Colonic mucosa (tissue), 4 donors: ENCODE results near the gene GPR149. TPM values are rescaled to one million over a fixed set of nuclear protein-coding genes. Genes with fewer than 3 reads are reported as not detected.

Experiments
- DNase-seq: peaks from one replicate; pipeline ENCODE4 v3.0.0-alpha.2; 2020
- H3K27ac ChIP-seq: fragments of 200-600 bp; one replicate; pipeline ENCODE4 v1.8.0; 2021
- H3K27me3 ChIP-seq: fragments of 200-600 bp; one replicate; pipeline ENCODE4 v1.8.0; 2021
- H3K36me3 ChIP-seq: fragments of 200-600 bp; one replicate; pipeline ENCODE4 v1.8.0; 2021
- H3K4me1 ChIP-seq: fragments of 200-600 bp; one replicate; pipeline ENCODE4 v1.8.0; 2021; ENCODE audit warnings: mild to moderate bottlenecking
- H3K4me3 ChIP-seq: fragments of 200-600 bp; one replicate; pipeline ENCODE4 v1.8.0; 2021
- H3K9ac ChIP-seq, 2 donors: one replicate each; pipeline ENCODE4 v1.7.0; 2013; ENCODE audit warnings: control low read depth in 2 of 2, low read depth in 2 of 2, low read length in 2 of 2
- H3K9me3 ChIP-seq: fragments of 200-600 bp; one replicate; pipeline ENCODE4 v1.8.0; 2021
- intact Hi-C: fragments of 100-400 bp; cut with DNase I; formaldehyde crosslinking; loops from one replicate; pipeline ENCODE4 v1.14.1; 2022
- total RNA-seq, 2 donors: library from RNA; stranded (reverse); fragmentation: NEBNext Ultra II Directional in 1 of 2; extraction: Animal tissue kit (Norgen Biotek cat#: 25700) in 1 of 2; gene quantifications; one replicate each; pipeline ENCODE4 v1.2.1, GENCODE V29; 2021
- TF ChIP-seq, protein P1 (sequence below): fragments of 200-600 bp; IDR thresholded peaks from one replicate; pipeline ENCODE4 v1.8.0; 2022; ENCODE audit warnings: antibody characterized with exemption, mild to moderate bottlenecking
- donor health status: healthy.
- donor health status: DM: no; HTN: no; CAD: no.
- donor health status: DM: no; HTN: no; CAD: no.

GPR149 gene
- total RNA-seq, 2 donors from 2014 or later: not detected

DNA sequence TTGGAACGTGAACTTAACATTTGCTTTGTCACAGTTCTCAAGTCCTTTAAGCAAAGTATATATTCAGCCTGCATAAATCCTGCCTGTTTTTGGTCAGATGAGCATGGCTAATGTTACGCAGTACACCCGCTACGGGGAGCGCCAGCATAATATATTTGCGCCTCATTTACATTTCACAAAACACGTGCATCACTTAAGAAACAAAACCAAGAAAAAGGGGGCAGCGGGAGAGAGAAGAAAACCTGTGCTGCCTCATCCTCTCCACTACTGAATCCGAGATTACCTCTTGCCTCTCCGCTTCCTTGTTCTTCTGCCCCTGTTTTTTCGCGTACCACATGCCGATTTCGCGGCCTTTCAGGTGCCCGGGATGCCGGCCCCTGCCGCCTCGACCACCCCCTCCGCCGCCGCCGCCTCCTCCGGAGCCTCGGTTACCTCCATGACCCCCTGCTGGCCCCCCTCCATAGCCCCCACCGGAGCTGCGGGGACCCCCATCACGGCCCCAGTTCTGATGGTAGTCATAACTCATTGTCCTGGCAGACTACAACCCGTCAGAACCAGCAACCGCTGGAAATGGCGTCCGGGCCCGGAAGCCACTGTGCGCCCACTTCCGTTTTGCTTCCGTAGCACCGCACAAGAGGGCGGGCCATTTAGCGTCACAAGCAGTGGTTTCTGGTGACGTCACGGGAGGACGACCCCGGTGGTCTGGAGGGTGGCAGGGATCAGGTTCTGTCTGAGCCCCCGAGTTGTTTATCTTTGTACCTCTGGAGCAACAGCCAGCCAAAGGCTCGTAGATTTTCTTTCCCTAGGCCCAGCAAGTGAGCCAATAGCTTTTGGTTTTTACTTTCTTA is 105.9 kb downstream of the GPR149 start, which contains the start of gene DHX36:
Gene DHX36 (minus strand): TSS at position 597 of the 848 bp plus-strand sequence. CDS start 71 bp downstream, at position 526.
- no peaks in the 10 kb centered on the region for H3K27me3 ChIP-seq
- intact Hi-C loops: loop anchor here (10.0 kb wide), 1 partner anchor 199 kb away; the partner anchor contains the start of gene ARHGEF26
- no peaks in the 10 kb centered on the region for H3K9me3 ChIP-seq
- TF ChIP-seq, protein P1, sequence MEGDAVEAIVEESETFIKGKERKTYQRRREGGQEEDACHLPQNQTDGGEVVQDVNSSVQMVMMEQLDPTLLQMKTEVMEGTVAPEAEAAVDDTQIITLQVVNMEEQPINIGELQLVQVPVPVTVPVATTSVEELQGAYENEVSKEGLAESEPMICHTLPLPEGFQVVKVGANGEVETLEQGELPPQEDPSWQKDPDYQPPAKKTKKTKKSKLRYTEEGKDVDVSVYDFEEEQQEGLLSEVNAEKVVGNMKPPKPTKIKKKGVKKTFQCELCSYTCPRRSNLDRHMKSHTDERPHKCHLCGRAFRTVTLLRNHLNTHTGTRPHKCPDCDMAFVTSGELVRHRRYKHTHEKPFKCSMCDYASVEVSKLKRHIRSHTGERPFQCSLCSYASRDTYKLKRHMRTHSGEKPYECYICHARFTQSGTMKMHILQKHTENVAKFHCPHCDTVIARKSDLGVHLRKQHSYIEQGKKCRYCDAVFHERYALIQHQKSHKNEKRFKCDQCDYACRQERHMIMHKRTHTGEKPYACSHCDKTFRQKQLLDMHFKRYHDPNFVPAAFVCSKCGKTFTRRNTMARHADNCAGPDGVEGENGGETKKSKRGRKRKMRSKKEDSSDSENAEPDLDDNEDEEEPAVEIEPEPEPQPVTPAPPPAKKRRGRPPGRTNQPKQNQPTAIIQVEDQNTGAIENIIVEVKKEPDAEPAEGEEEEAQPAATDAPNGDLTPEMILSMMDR: no peak
- peaks cover 6% of the 10 kb centered on the region for H3K4me1 ChIP-seq
- peak within 1 kb of the TSS; percentile 80 to 84 for H3K9ac ChIP-seq
- no peaks in the 10 kb centered on the region for H3K36me3 ChIP-seq
- DNase-seq: peak; percentile 89
- peak within 1 kb of the TSS; percentile 64 for H3K4me3 ChIP-seq
- peak within 1 kb of the TSS; percentile 90 for H3K27ac ChIP-seq

DNA sequence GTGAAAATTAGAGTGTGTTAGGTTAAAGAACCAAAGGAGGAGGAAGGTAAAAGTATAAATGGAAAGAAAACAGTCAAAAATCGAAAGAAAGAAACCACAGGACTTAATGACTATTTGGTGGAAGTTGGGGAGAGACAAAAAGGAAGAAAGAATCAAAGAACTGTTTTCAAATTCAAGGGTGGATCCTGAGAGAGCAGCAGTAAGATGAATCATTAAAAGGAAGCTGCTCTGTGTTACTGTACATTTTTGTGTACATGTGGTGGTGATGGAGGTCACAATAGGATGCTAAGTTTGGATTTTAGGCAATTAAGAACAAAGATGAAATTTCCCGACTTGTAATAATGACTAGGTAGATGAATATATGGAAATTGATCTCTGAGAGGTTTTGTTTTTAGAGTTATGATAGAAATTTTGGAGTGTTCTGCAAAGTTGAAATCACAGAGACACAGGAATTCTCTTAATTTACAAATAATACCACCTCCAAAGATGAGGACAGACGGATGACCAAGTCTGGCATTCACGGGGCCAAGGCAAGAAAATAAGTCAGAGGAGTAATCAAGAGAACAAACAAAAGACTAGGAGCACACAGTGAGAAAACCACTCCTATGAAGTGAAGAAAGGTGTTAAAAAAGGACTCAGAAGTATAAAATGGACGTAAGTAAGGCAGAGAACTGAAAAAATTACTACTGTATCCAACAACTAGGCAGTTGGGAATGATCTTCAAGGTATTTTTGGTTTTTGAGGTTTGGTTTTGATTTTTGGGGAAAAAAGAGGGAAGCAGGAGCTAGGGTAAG is 112.8 kb downstream of the GPR149 start:
- TF ChIP-seq, protein P1: no peak
- H3K4me1 ChIP-seq: peaks cover 1% of the 10 kb centered on the region
- intact Hi-C loops: no loop called here
- DNase-seq: no peak
- H3K27me3 ChIP-seq: no peaks in the 10 kb centered on the region
- no peak overlapping the region for H3K27ac ChIP-seq
- no peak overlapping the region for H3K4me3 ChIP-seq
- H3K9ac ChIP-seq: no peak overlapping the region
- H3K9me3 ChIP-seq: no peaks in the 10 kb centered on the region
- H3K36me3 ChIP-seq: peaks cover 5% of the 10 kb centered on the region

DNA sequence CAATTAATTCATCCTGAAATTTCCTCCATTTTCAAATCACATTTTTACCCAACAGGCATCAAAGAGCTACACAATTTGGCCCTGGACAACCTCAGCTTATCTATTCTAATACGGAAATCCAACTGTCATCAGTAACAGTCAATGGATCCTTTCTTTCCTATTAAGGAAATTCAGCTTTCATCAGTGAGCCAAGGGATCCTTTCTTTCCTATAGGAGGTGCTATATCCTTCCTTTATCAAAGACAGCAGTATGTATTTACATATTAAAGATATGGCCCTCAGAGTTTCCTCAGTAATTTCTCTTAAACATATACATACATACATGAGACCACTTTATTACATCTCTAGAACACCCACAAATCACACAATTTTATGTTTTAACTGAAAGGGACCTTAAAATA is 115.8 kb downstream of the GPR149 start:
- Histone ChIP-seq H3K27ac (no peak overlapping the region), H3K4me3 (no peak overlapping the region), H3K36me3 (peaks cover 5% of the 10 kb centered on the region), H3K4me1 (no peaks in the 10 kb centered on the region), H3K9ac (no peak overlapping the region), H3K9me3 (no peaks in the 10 kb centered on the region), H3K27me3 (no peaks in the 10 kb centered on the region)
- TF ChIP-seq, protein P1: no peak
- no peak for DNase-seq
- intact Hi-C loops: no loop called here

DNA sequence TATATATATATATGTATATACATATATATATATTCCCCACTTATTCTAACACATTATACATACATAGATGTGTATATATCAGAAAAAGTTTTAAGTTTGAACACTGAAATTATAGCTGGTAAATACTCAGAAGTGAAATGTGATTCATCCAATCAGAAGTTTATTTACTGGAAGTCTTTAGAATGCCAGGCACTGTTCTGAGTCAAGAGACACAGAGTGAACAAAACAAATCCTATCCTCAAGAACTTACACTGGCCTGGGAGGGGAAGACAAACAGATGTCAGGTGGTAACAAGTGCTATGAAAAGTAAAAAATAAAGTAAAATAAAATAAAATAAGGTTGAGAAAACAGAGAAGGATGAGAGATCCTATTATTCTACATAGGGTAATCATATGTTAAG is 119.2 kb downstream of the GPR149 start:
- intact Hi-C loops: no loop called here
- Histone ChIP-seq H3K9ac (no peak overlapping the region), H3K4me3 (no peak overlapping the region), H3K9me3 (no peaks in the 10 kb centered on the region), H3K27ac (no peak overlapping the region), H3K36me3 (peaks cover 5% of the 10 kb centered on the region), H3K4me1 (no peaks in the 10 kb centered on the region), H3K27me3 (no peaks in the 10 kb centered on the region)
- DNase-seq: no peak
- TF ChIP-seq, protein P1: no peak

DNA sequence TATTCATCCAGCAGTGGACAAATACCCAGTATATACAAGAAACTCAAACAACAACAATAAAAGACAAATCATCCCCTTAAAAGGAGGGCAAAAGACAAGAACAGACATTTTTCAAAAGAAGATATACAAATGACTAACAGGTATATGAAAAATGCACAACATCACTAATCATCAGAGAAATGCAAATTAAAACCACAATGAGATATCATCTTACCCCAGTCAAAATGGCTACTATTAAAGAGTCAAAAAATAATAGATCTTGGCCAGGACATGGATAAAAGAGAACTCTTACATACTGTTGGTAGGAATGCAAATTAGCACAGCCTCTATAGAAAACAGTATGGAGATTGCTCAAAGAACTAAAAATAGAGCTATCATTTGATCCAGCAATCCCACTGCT is 122.6 kb downstream of the GPR149 start:
- Histone ChIP-seq H3K27ac (no peak overlapping the region), H3K9me3 (no peaks in the 10 kb centered on the region), H3K36me3 (no peaks in the 10 kb centered on the region), H3K27me3 (no peaks in the 10 kb centered on the region), H3K4me3 (no peak overlapping the region), H3K4me1 (no peaks in the 10 kb centered on the region), H3K9ac (no peak overlapping the region)
- intact Hi-C loops: no loop called here
- TF ChIP-seq, protein P1: no peak
- no peak for DNase-seq
